ENCODE data around the gene RAI1. TPM values are rescaled to one million over a fixed set of nuclear protein-coding genes. Genes with fewer than 3 reads are reported as not detected.

RAI1 gene
- polyA plus RNA-seq, 2 of the 4 experiments (the other 2 are of a cell fraction) = 3.5 to 23.8 TPM

GRCh38 chr17:17789828-17790636, 108.8 kb downstream of the RAI1 start:
- WGBS (ENCODE audit: missing lambda C conversion rate) = 68% methylated on average over 11 of the region's 12 CpGs
- TF ChIP-seq FOSL2 (IDR thresholded peaks at IDR 0.05) = no peak
- no peak for TF ChIP-seq FOSL2 (CRISPR knock-in tag; IDR thresholded peaks at IDR 0.05)
- no peak for DNase-seq (ENCODE audit: low read depth in 1 of 2, low spot score in 1 of 2)
- H3K4me2 ChIP-seq = peak overlapping the region; percentile 36; the same call in 2 of the 3 replicates
- H3K9me3 ChIP-seq = no peaks in the 10 kb centered on the region
- peak overlapping the region in 1 of 2 experiments; percentile 48; a peak in 3 of 6 replicates for H3K27ac ChIP-seq
- no peak overlapping the region for H3K4me3 ChIP-seq
- ChIA-PET CTCF (interaction anchor here (0.9 to 1.8 kb wide), 6 partner anchors 11 to 110 kb away, joined by 3 to 9 read pairs (median 4); no protein-coding TSS in a partner anchor), POLR2A (no interaction called here)
- FAIRE-seq = no peak
- peaks cover 33% of the 10 kb centered on the region for H3K4me1 ChIP-seq
- ATAC-seq = no peak

GRCh38 chr17:17790637-17791464, 109.6 kb downstream of the RAI1 start:
- Histone ChIP-seq H3K9me3 (no peaks in the 10 kb centered on the region), H3K4me2 (no peak overlapping the region), H3K4me1 (peaks cover 25% of the 10 kb centered on the region), H3K4me3 (no peak overlapping the region), H3K27ac (peak overlapping the region in 1 of 2 experiments; percentile 30; a peak in 1 of 6 replicates)
- POLR2A ChIA-PET = no interaction called here
- CTCF ChIA-PET = interaction anchor here (1.1 to 1.8 kb wide), 3 partner anchors 21 to 110 kb away, joined by 3 to 9 read pairs (median 4); no protein-coding TSS in a partner anchor
- no peak for ATAC-seq
- TF ChIP-seq SMC3 (IDR thresholded peaks at IDR 0.05) (no peak), FOXS1 (CRISPR knock-in tag; IDR thresholded peaks at IDR 0.05) (no peak), POLR2AphosphoS2 (conservative IDR thresholded peaks at IDR 0.05; ENCODE audit: low read length) (no peak), BHLHE40 (IDR thresholded peaks at IDR 0.05; ENCODE audit: low read depth, low read length) (no peak), EHMT2 (IDR thresholded peaks at IDR 0.05; ENCODE audit: low read depth) (no peak), CHD2 (IDR thresholded peaks at IDR 0.05; ENCODE audit: low read length, partially characterized antibody) (no peak), RAD21 (conservative IDR thresholded peaks at IDR 0.05 in 1 of 2, IDR thresholded peaks at IDR 0.05 in 1 of 2) (no peak), JUN (IDR thresholded peaks at IDR 0.05) (no peak)
- DNase-seq (ENCODE audit: low read depth in 1 of 2, low spot score in 1 of 2) = no peak
- FAIRE-seq = no peak
- WGBS (ENCODE audit: missing lambda C conversion rate) = 92% methylated on average over 25 of the region's 26 CpGs

- Histone ChIP-seq H3K4me3 (no peak overlapping the region), H3K4me1 (peaks cover 14% of the 10 kb centered on the region), H3K4me2 (no peak overlapping the region), H3K27ac (no peak overlapping the region), H3K9me3 (no peaks in the 10 kb centered on the region)
- ATAC-seq = no peak
- DNase-seq (ENCODE audit: low read depth in 1 of 2, low spot score in 1 of 2) = no peak
- WGBS (ENCODE audit: missing lambda C conversion rate) = 91% methylated on average over 18 of the region's 18 CpGs
- no peak for FAIRE-seq
- CTCF ChIA-PET = interaction anchor here (1.1 to 2.0 kb wide), 2 partner anchors 110 to 112 kb away, joined by 3 to 6 read pairs; no protein-coding TSS in a partner anchor
- POLR2A ChIA-PET = interaction anchor here (0.6 kb wide), 1 partner anchor 44 kb away, joined by 3 read pairs; no protein-coding TSS in a partner anchor
- TF ChIP-seq HMGXB4 (CRISPR knock-in tag; IDR thresholded peaks at IDR 0.05; ENCODE audit: borderline replicate concordance) (no peak), RCOR1 (IDR thresholded peaks at IDR 0.05; ENCODE audit: low read depth, low read length) (no peak), EHF (CRISPR knock-in tag; IDR thresholded peaks at IDR 0.05) (no peak), FOSB (CRISPR knock-in tag; IDR thresholded peaks at IDR 0.05) (no peak), NR3C1 (IDR thresholded peaks at IDR 0.05) (no peak), POLR2AphosphoS2 (conservative IDR thresholded peaks at IDR 0.05; ENCODE audit: low read length) (no peak), TFCP2L1 (CRISPR knock-in tag; IDR thresholded peaks at IDR 0.05) (no peak), USF2 (IDR thresholded peaks at IDR 0.05) (no peak)
These were observed 110.8 kb downstream of the RAI1 start for GRCh38 chr17:17792037-17792550.

All from A549 (cell line).